ENCODE results near the gene PIK3CB.
"Not testable (repeated sequence)": the region's sequence is repeated elsewhere in the genome, so short reads cannot be mapped to it uniquely, and the experiment has no call there.

The PIK3CB gene

GRCh38 chr3:138803006-138803653 is 31.6 kb downstream of the PIK3CB start:
- no peak for DNase-seq (ENCODE audit: low spot score)

GRCh38 chr3:138802223-138802622 is 32.5 kb downstream of the PIK3CB start:
- DNase-seq (ENCODE audit: low spot score): not testable (repeated sequence)

GRCh38 chr3:138801792-138802191 is 32.9 kb downstream of the PIK3CB start:
- DNase-seq (ENCODE audit: low spot score): no peak

- DNase-seq (ENCODE audit: low spot score): no peak
Observed at GRCh38 chr3:138800248-138800647, 34.5 kb downstream of the PIK3CB start.

GRCh38 chr3:138799822-138800221 is 34.9 kb downstream of the PIK3CB start:
- no peak for DNase-seq (ENCODE audit: low spot score)

GRCh38 chr3:138797508-138798038 is 37.2 kb downstream of the PIK3CB start:
- no peak for DNase-seq (ENCODE audit: low spot score)

GRCh38 chr3:138796761-138797160 is 38.0 kb downstream of the PIK3CB start:
- no peak for DNase-seq (ENCODE audit: low spot score)

GRCh38 chr3:138786788-138787271 is 47.9 kb downstream of the PIK3CB start:
- peak; percentile 69 for DNase-seq (ENCODE audit: low spot score)

GRCh38 chr3:138785951-138786350 is 48.8 kb downstream of the PIK3CB start:
- no peak for DNase-seq (ENCODE audit: low spot score)

- not testable (repeated sequence) for DNase-seq (ENCODE audit: low spot score)
Observed at GRCh38 chr3:138785362-138785857, 49.3 kb downstream of the PIK3CB start.

- no peak for DNase-seq (ENCODE audit: low spot score)
Observed at GRCh38 chr3:138782755-138783154, 52.0 kb downstream of the PIK3CB start.

- no peak for DNase-seq (ENCODE audit: low spot score)
Observed at GRCh38 chr3:138781012-138781470, 53.7 kb downstream of the PIK3CB start.

GRCh38 chr3:138778643-138779042 is 56.1 kb downstream of the PIK3CB start:
- DNase-seq (ENCODE audit: low spot score): no peak

GRCh38 chr3:138776961-138777360 is 57.8 kb downstream of the PIK3CB start:
- no peak for DNase-seq (ENCODE audit: low spot score)

GRCh38 chr3:138775254-138775595 is 59.5 kb downstream of the PIK3CB start:
- no peak for DNase-seq (ENCODE audit: low spot score)

- DNase-seq (ENCODE audit: low spot score): peak; percentile 85
Observed at GRCh38 chr3:138774529-138775253, 60.0 kb downstream of the PIK3CB start.

- DNase-seq (ENCODE audit: low spot score): no peak
Observed at GRCh38 chr3:138771585-138771984, 63.1 kb downstream of the PIK3CB start.

GRCh38 chr3:138769616-138770015 is 65.1 kb downstream of the PIK3CB start:
- no peak for DNase-seq (ENCODE audit: low spot score)

GRCh38 chr3:138768946-138769345 is 65.8 kb downstream of the PIK3CB start:
- DNase-seq (ENCODE audit: low spot score): no peak

GRCh38 chr3:138768125-138768524 is 66.6 kb downstream of the PIK3CB start:
- DNase-seq (ENCODE audit: low spot score): no peak

- no peak for DNase-seq (ENCODE audit: low spot score)
Observed at GRCh38 chr3:138767498-138768104, 67.1 kb downstream of the PIK3CB start.

- no peak for DNase-seq (ENCODE audit: low spot score)
Observed at GRCh38 chr3:138761002-138761401, 73.7 kb downstream of the PIK3CB start.

GRCh38 chr3:138748190-138748589 is 86.5 kb downstream of the PIK3CB start:
- no peak for DNase-seq (ENCODE audit: low spot score)
